HG02852 (cell line): Measurements from ENCODE around the gene KIAA1671.
"Not testable (repeated sequence)": the region's sequence is repeated elsewhere in the genome, so short reads cannot be mapped to it uniquely, and the experiment has no call there.

Source experiments
- ATAC-seq: cut with Tn5 transposase; IDR thresholded peaks from one replicate; pipeline ENCODE4 v1.9.1; 2021; ENCODE audit warnings: mild to moderate bottlenecking, moderate library complexity; ENCODE audit not compliant: unreplicated experiment

The KIAA1671 gene

GRCh38 chr22:25212337-25212736 is 259.8 kb downstream of the KIAA1671 start:
- no peak for ATAC-seq

- no peak for ATAC-seq
Observed at GRCh38 chr22:25213221-25213620, 260.7 kb downstream of the KIAA1671 start.

- ATAC-seq = no peak
Observed at GRCh38 chr22:25216230-25216629, 263.7 kb downstream of the KIAA1671 start.

GRCh38 chr22:25219211-25219689 is 266.7 kb downstream of the KIAA1671 start, which contains the start of gene CRYBB2:
CRYBB2 (plus strand) TSS chr22:25219639; CDS start chr22:25221430, 1,791 bp downstream.
- ATAC-seq = no peak

- no peak for ATAC-seq
Observed at GRCh38 chr22:25219948-25220442, 267.5 kb downstream of the KIAA1671 start.

- no peak for ATAC-seq
Observed at GRCh38 chr22:25221790-25222189, 269.3 kb downstream of the KIAA1671 start.

- no peak for ATAC-seq
Observed at GRCh38 chr22:25223269-25223850, 270.8 kb downstream of the KIAA1671 start.

- no peak for ATAC-seq
Observed at GRCh38 chr22:25228822-25229221, 276.3 kb downstream of the KIAA1671 start.

- ATAC-seq = not testable (repeated sequence)
Observed at GRCh38 chr22:25230760-25231159, 278.2 kb downstream of the KIAA1671 start.

- ATAC-seq = no peak
Observed at GRCh38 chr22:25232301-25232700, 279.8 kb downstream of the KIAA1671 start.

GRCh38 chr22:25233706-25234105 is 281.2 kb downstream of the KIAA1671 start:
- not testable (repeated sequence) for ATAC-seq

GRCh38 chr22:25235547-25236290 is 283.2 kb downstream of the KIAA1671 start:
- ATAC-seq = no peak

- ATAC-seq = no peak
Observed at GRCh38 chr22:25236417-25236816, 283.9 kb downstream of the KIAA1671 start.

GRCh38 chr22:25237503-25237902 is 285.0 kb downstream of the KIAA1671 start:
- no peak for ATAC-seq

- not testable (repeated sequence) for ATAC-seq
Observed at GRCh38 chr22:25238058-25238457, 285.5 kb downstream of the KIAA1671 start.
